DLD1 (cell line): Measurements from ENCODE around the gene CISD1.

Experiments used
- in situ Hi-C: cut with HindIII; loops from 2 replicates; pipeline ENCODE4 v1.10.0; 2017; ENCODE audit warnings: low sequenced_read_pairs

CISD1 gene

DNA sequence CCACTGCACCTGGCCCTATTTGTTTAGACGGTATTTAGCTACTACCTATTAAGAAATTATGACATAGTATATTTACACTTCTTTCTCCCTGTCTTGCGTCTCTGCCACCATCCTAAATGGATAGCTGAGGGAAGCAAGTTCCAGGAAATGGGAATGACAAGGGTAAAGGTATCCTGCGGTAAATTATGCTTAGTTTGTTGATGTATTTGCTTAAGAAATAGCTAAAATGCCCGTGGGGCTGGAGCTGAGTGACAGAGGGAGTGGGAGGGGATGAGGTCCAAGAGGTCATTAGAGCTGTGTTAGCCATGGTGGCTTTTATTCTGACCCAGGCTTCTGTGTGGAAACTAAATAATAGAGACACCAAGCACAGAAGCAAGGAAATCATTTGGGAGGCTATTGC lies 36.9 kb downstream of the CISD1 start:
- in situ Hi-C loops = no loop called here

DNA sequence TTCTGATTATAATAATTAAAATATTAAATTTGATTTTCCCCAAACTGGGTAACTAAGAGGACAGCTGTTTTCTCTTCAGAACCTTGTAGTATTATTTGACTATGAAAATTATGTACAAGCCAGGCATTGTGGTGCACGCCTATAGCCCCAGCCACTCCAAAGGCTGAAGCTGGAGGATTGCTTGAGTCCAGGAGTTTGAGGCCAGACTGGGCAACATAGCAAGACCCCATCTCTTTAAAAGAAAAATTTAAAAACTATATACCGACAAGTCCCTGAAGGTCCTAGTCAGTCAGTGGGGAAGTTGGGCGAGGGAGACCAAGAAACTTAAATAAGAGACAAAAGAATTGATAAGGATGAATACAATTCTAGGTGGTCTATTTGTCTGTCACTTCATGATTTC lies 38.7 kb downstream of the CISD1 start:
- in situ Hi-C loops = no loop called here

DNA sequence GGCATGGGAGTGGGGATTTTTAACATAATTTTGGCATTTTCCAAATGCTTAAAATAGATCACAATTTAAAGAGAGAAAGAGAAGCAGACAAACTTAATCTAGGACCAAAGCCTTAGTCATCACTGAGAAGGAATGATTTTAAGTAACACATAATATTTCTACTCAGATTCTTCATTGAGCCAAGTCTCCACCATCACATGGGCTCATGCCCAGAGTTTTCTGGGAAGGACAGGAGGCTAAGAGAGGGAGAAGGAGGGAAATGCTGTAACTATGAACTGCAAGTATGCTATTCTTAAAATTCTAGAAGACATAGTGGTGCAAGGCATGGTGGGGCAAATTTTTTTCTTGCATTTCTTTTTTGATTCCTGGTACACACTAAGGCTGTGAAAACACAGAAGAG lies 42.1 kb downstream of the CISD1 start:
- in situ Hi-C loops = no loop called here

DNA sequence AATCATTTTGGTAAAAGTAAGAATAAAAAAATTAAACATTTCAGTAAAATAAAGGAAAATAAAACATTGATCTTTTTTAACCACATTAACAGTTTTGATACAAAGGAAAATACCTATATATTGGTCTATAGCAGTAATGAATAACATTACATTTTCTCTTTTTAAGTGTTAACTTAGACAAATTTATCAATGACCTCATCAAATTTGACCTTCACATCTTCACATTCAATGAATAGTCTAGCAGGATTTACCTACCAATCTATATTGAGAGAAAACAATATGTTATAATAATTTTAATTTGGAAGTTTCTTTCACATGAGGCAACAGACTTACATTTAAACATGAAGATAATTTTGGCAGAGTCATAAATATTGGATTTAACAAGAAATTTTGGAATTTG lies 47.9 kb downstream of the CISD1 start:
- in situ Hi-C loops = no loop called here

DNA sequence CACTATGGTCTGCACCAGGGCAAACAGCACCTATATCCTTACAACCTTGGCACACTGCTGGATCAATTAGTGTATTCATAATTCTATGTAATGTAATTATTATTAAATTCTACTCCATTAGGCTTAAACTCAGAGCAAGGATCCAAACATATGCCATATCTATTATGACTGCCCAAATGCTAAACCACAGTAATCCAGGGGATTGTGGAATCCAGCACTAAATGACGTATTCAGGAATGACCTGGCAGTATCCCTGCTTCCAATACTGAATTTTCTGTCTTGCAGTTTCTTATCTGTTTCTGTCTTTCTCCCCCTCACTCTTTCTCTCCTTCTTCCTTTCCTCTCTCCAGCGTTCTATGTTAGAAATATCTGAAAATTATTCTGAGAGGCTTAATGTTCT lies 49.4 kb downstream of the CISD1 start:
- in situ Hi-C loops = no loop called here

DNA sequence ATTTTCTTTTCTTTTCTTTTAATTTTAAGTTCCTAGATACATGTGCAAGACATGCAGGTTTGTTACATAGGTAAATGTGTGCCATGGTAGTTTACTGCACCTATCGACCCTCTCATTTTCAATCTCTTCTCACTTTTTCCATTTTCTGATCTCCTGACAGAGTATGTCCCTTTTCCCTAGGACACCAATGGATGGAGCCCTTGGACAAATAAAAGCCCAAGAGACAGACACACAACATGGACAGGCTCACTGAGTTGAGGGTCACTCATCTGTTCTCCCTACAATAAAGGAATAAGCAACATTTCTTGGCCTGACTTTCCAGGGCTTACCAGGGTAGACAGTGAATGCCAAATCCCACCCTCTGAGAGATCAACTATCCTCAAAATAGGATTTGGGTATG lies 50.6 kb downstream of the CISD1 start:
- in situ Hi-C loops = no loop called here

DNA sequence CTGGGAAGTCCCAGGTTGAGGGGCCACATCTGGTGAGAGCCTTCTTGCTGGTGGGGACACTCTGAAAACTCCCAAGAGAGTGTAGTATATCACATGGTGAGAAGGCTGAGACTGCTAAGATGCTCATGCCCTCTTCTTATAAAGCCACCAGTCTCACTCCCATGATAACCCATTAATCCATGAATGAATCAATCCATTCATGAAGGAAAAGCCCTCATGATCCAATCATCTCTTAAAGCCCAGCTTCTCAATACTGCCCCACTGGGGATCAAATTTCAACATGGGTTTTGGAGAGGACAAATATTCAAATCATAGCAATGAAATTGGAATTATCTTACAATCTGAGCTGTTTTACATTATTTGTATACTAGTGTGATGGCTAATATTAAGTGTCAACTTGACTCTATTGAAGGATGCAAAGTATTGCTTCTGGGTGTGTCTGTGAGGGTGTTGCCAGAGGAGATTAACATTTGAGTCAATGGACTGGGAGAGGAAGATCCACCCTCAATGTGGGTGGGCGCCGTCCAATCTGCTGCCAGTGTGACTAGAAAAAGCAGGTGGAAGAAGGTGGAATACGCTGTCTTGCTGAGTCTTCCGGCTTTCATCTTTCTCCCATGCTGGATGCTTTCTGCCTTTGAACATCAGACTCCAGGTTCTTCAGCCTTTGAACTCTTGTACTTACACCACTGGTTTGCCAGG lies 51.5 kb downstream of the CISD1 start:
- in situ Hi-C loops = no loop called here

DNA sequence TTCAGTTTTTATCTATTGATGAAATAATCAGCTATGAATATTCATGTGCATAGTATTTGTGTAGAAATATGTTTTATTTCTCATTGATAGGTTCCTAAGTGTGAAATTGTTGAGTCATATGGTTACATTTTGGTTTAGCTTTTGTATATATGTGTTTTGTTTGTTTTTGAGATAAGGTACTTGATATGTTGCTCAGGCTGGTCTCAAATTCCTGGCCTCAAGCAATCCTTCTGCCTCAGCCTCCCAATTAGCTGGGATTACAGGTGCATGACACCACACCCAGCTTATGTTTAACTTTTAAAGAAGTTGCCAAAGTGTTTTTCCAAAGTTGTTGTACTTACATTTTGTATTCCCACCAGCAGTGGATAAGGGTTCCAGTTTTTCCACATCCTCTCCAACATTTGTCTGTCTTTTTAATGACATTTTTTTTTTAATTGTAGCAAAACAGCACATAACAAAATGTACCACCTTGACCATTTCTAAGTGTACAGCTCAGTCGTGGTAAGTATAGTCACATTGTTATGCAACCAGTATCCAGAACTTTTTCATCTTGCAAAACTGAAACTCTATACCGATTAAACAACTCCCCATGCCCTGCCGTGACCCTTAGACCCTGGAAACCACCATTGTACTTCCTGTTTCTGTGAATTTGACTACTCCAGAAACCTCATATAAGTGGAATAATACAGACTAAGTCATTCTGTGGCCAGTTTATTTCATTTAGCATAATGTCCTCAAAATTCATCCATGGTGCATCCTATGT lies 53.3 kb downstream of the CISD1 start:
- in situ Hi-C loops = no loop called here

DNA sequence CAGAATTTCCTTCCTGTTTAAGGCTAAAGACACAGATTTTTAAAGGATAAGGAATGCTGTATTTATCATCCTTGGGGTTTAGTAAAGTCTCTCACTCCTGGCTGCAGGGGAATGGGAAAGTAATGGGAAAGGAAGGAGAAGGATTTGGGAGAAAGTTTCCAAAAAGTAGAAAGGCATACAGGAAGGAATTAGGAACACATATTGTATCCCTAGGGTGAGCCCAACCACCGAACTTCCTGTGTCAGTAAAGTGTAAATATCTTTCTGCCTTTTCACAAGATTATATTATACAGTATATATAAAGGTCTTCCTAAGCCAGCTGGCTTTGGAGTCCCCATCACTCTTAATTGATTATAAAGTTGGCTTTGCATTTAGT lies 53.9 kb downstream of the CISD1 start:
- in situ Hi-C loops = no loop called here

DNA sequence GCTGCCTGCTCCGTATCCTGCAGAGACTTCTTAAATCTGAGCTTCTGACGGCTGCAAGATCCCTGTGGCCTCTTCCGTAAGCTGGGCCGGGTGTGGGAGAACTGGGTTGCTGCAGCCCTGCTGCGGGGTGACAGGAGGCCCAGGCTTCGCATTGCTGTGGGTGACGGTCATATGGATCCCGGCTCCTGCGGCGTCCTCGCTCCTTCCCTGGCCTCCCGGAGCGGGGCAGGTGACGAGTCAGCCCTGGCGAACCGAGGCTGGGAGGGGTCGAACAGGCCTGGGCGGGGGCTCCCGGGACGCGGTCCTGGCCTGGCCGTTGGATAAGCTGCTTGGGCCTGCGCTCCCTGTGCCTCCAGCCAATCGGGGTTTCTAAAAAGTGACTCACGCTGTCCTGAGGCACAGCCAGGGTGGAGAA lies 58.0 kb downstream of the CISD1 start:
- in situ Hi-C loops = no loop called here

DNA sequence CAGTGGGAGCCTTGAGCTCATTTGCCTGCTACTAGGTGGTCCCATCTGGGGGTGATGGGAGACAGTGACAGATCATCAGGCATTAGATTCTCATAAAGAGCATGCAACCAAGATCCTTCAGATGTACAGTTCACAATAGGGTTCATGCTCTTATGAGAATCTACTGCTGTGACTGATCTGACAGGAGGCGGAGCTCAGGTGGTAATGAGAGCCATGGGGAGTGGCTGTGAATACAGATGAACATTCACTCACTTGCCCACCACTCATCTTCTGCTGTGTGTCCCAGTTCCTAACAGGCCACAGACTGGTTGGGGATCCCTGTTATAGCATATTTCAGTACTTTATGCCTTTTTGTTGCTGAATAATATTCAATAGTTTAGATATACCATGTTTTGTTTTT lies 59.3 kb downstream of the CISD1 start:
- in situ Hi-C loops = no loop called here

DNA sequence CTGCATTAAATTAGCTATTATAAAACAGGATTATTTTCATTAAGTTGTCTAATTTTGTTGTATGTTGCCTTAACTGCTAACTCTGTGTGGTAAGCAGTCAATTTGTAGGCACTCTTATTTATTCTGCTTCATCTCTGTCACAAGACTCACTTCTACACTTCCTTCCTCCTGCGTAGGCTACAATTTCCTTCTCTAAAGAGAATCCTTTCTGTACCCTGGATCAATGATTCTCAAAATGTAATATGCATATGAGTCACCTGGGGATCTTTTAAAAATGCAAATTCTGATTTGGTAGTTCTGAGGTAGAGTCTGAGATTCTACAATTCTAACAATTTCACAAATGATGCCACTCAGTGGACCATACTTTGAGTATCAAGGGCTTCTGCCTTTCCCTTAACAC lies 61.5 kb downstream of the CISD1 start:
- in situ Hi-C loops = no loop called here

DNA sequence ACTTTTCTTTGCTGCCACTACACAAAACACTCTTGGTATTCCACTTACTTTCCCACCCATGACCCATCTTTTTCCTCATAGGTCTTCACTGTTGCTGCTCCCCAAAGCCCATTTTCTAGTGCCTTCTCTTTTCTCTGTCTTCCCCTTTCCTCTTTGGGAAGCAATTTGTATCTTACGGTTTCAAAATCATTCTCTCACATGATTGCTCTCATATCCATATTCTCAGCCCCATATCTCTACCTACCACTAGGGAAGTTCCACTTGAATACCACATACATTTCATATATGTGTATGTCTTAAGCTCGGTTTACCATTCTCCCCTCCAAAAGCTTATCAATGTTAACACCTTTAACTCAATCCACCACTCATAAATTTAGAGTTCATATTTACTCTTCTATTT lies 62.7 kb downstream of the CISD1 start:
- in situ Hi-C loops = no loop called here

DNA sequence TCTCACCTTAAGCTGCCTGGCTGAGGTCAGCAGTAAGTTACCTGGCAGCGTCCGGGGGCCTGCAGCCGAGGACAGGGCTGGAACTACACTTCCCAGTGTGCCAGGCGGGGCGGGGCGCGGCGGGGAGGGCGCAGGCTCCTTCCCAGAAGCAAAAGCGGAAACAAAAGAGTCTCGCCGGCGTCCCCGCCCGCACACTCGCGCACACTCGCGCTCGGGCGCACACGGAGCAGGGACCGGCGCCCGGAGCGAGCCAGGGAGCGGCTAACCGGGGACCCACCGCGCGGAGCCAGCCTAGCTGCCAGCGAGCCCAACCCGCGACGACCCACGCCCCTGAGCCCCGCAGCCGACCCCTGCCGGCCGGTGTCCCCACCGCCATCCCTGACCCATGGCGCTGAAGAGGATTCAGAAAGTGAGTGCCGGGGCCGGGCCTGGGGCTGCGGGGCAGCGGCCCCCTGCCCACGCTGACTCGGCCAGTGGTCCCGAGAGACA lies 65.9 kb downstream of the CISD1 start, which contains the start of gene UBE2D1:
Gene UBE2D1 (plus strand): TSS at position 190 of the 489 bp plus-strand sequence. CDS start 196 bp downstream, at position 386.
- in situ Hi-C loops = no loop called here

DNA sequence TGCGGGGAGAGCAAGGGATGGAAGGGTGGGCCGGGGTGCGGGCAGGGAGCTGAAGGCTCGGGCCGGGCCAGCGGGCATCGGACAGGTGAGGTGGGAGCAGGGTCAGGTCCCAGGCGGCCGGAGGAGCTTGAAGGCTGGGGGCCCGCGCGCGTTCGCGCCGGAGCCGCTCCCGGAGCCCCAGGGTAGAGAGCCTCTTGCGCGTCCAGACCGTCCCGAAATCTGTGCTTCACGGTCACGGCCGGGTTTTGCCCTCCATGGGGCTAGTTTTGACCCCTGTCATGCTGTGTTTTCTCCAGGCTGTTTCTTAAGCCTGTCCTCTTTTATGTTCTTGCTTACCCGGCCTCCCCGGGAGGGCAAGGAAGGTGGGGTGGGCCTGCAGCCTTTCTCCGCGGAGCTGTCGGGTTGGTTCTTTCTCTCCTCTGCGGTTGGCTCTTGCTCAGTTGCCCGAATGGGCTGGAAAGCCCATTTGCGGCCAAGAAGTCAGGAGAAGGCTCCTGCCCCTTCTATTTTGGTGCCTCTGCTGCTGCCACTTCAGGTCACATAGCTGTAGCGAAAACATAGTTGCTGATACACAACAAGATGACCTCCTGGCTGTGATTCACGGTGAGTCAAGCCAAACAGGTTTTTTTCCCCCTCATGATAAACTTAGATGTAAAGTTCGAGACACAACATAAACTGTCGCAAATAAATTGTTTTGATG lies 66.5 kb downstream of the CISD1 start:
- in situ Hi-C loops = no loop called here

DNA sequence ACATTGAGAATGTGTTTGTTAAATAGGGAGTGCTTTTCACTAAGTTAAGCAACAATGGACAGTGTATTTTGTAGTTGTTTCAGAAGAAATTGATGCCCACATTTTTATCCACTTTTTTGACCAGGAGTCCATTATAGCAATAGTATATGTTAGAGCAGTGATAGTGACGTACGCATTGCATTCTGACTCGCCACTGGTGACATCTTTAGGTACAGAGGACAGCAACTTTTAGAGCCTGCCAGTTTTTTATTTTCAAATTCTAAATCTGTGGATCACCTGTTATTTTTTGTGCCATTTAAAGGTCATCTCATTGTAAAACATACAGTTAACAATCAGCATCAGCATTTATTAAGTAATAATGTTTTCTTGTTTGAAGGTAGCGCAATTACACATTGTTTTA lies 67.3 kb downstream of the CISD1 start:
- in situ Hi-C loops = no loop called here
